ENCODE data around the gene CACNA1G.

GRCh38 chr17:50546701-50547034 lies 13.8 kb upstream of the CACNA1G start:
- TF ChIP-seq MYC (IDR thresholded peaks at IDR 0.05; ENCODE audit: low read depth, low read length) = no peak
- TF ChIP-seq POLR2A (IDR thresholded peaks at IDR 0.05; ENCODE audit: low read depth, low read length) = no peak
- no peak for TF ChIP-seq CTCF (IDR thresholded peaks at IDR 0.05; ENCODE audit: extremely low read depth in 1 of 2, insufficient read depth in 1 of 2, low read depth in 1 of 2, low read length in 2 of 2)
- TF ChIP-seq POLR2AphosphoS5 (IDR thresholded peaks at IDR 0.05; ENCODE audit: insufficient read depth, low read depth, low read length) = no peak
- no peak for TF ChIP-seq FOS (IDR thresholded peaks at IDR 0.05; ENCODE audit: borderline replicate concordance, insufficient read depth, low read length)
- no peak for TF ChIP-seq EZH2 (IDR thresholded peaks at IDR 0.05; ENCODE audit: borderline replicate concordance, low read depth, low read length, severe bottlenecking)
- TF ChIP-seq JUN (IDR thresholded peaks at IDR 0.05; ENCODE audit: borderline replicate concordance, insufficient read depth, insufficient read length, low read depth) = no peak
- no peak for TF ChIP-seq MAX (IDR thresholded peaks at IDR 0.05; ENCODE audit: insufficient read depth, insufficient read length)

Data from endothelial cell of umbilical vein (primary cell).